MCF 10A (cell line): Measurements from ENCODE around the gene NOP10. TPM values are rescaled to one million over a fixed set of nuclear protein-coding genes. Genes with fewer than 3 reads are reported as not detected.

ENCODE experiments used
- BruUV-seq: library from RNA; stranded (reverse); fragments of 400-500 nt; replicated peaks from 2 replicates; lab custom pipeline; 2021; lab: Mats Ljungman, UMichigan
- CTCF ChIA-PET: fragments of 300-600 bp; sonication (Branson Sonifier 250); formaldehyde crosslinking; extraction: SDS; loops from one replicate; lab custom pipeline; 2021; ENCODE audit warnings: antibody characterized with exemption, inconsistent platforms; lab: Yijun Ruan, JAX
- POLR2A ChIA-PET: fragments of 300-600, 350-650 bp; sonication (Branson Sonifier 250); formaldehyde crosslinking; extraction: SDS; loops from one replicate; lab custom pipeline; 2020; ENCODE audit warnings: antibody characterized with exemption, inconsistent platforms; lab: Yijun Ruan, JAX
- DNase-seq: peaks from one replicate; pipeline ENCODE4 v3.0.0-alpha.2; 2018; ENCODE audit not compliant: unreplicated experiment
- H3K27ac Mint-ChIP-seq: one replicate; pipeline ENCODE4 v1.8.0; 2022; ENCODE audit warnings: mild to moderate bottlenecking, low read depth, mixed read lengths; ENCODE audit not compliant: unreplicated experiment
- H3K27me3 Mint-ChIP-seq: one replicate; pipeline ENCODE4 v1.8.0; 2022; ENCODE audit warnings: mixed read lengths; ENCODE audit not compliant: insufficient read depth, unreplicated experiment
- H3K36me3 Mint-ChIP-seq: one replicate; pipeline ENCODE4 v1.8.0; 2022; ENCODE audit warnings: mild to moderate bottlenecking, moderate library complexity, mixed read lengths; ENCODE audit not compliant: insufficient read depth, unreplicated experiment
- H3K4me1 Mint-ChIP-seq: one replicate; pipeline ENCODE4 v1.8.0; 2022; ENCODE audit warnings: mixed read lengths; ENCODE audit not compliant: insufficient read depth, unreplicated experiment
- H3K4me3 Mint-ChIP-seq: one replicate; pipeline ENCODE4 v1.8.0; 2022; ENCODE audit warnings: mild to moderate bottlenecking, moderate library complexity, mixed read lengths; ENCODE audit not compliant: unreplicated experiment
- H3K9me3 Mint-ChIP-seq: one replicate; pipeline ENCODE4 v1.8.0; 2022; ENCODE audit warnings: mixed read lengths; ENCODE audit not compliant: unreplicated experiment
- CTCF ChIP-seq: fragments of 200-600 bp; IDR thresholded peaks from one replicate; pipeline ENCODE4 v1.8.0; 2022; ENCODE audit warnings: antibody characterized with exemption, mild to moderate bottlenecking; ENCODE audit not compliant: unreplicated experiment
- intact Hi-C: fragments of 100-400 bp; cut with micrococcal nuclease; formaldehyde crosslinking; loops from 2 replicates; pipeline ENCODE4 v1.14.1; 2022
- total RNA-seq: library from RNA; stranded (reverse); gene quantifications from 2 replicates; pipeline ENCODE4 v1.2.3, GENCODE V29; 2022

NOP10 gene
- total RNA-seq, 1 experiment from 2014 or later, result 187 TPM

- DNase-seq, result no peak
- H3K9me3 Mint-ChIP-seq, result no peaks in the 10 kb centered on the region
- H3K36me3 Mint-ChIP-seq, result peaks cover 6% of the 10 kb centered on the region
- peaks cover 27% of the 10 kb centered on the region for H3K4me1 Mint-ChIP-seq
- ChIA-PET CTCF (interaction anchor here (1.5 kb wide), 1 partner anchor 14 kb away, joined by 4 read pairs; no protein-coding TSS in a partner anchor), POLR2A (interaction anchor here (2.2 kb wide), 1 partner anchor 14 kb away, joined by 9 read pairs; no protein-coding TSS in a partner anchor)
- H3K4me3 Mint-ChIP-seq, result no peak overlapping the region
- no peak overlapping the region for H3K27ac Mint-ChIP-seq
- no TSS peak for BruUV-seq
- no peaks in the 10 kb centered on the region for H3K27me3 Mint-ChIP-seq
- no peak for TF ChIP-seq CTCF
- intact Hi-C loops, result no loop called here
Observed at GRCh38 chr15:34332553-34333120, 10.3 kb downstream of the NOP10 start.

- H3K27ac Mint-ChIP-seq, result no peak overlapping the region
- no TSS peak for BruUV-seq
Observed at GRCh38 chr15:34331809-34332208, 11.1 kb downstream of the NOP10 start.

GRCh38 chr15:34330279-34330678 is 12.7 kb downstream of the NOP10 start:
- CTCF ChIA-PET, result interaction anchor here (1.1 to 1.8 kb wide), 2 partner anchors 13 to 38 kb away, joined by 7 to 9 read pairs; partner anchors contain the start of genes NOP10 and NUTM1
- POLR2A ChIA-PET, result interaction anchor here (0.9 to 4.4 kb wide), 3 partner anchors 7 to 12 kb away, joined by 3 to 40 read pairs (median 32); partner anchors contain the start of gene SLC12A6
- Mint-ChIP-seq H3K27me3 (no peaks in the 10 kb centered on the region), H3K36me3 (peaks cover 6% of the 10 kb centered on the region), H3K27ac (no peak overlapping the region), H3K9me3 (no peaks in the 10 kb centered on the region), H3K4me3 (no peak overlapping the region), H3K4me1 (peaks cover 8% of the 10 kb centered on the region)
- TF ChIP-seq CTCF, result no peak
- intact Hi-C loops, result no loop called here
- no peak for DNase-seq
- no TSS peak for BruUV-seq

More at GRCh38 chr15:34331809-34332208, 11.1 kb downstream of the NOP10 start:
- Mint-ChIP-seq H3K27me3 (no peaks in the 10 kb centered on the region), H3K9me3 (no peaks in the 10 kb centered on the region), H3K36me3 (peaks cover 6% of the 10 kb centered on the region), H3K4me3 (no peak overlapping the region), H3K4me1 (peaks cover 23% of the 10 kb centered on the region)
- ChIA-PET CTCF (interaction anchor here (1.5 kb wide), 1 partner anchor 13 kb away, joined by 4 read pairs; no protein-coding TSS in a partner anchor), POLR2A (no interaction called here)
- no peak for TF ChIP-seq CTCF
- intact Hi-C loops, result no loop called here
- DNase-seq, result no peak

- peaks cover 3% of the 10 kb centered on the region for H3K4me1 Mint-ChIP-seq
- intact Hi-C loops, result no loop called here
- H3K4me3 Mint-ChIP-seq, result no peak overlapping the region
- no peaks in the 10 kb centered on the region for H3K27me3 Mint-ChIP-seq
- no TSS peak for BruUV-seq
- CTCF ChIA-PET, result interaction anchor here (0.5 to 2.4 kb wide), 6 partner anchors 9 to 219 kb away, joined by 3 to 7 read pairs (median 3); partner anchors contain the start of genes LPCAT4, NOP10 and NUTM1
- TF ChIP-seq CTCF, result no peak
- H3K36me3 Mint-ChIP-seq, result peaks cover 6% of the 10 kb centered on the region
- DNase-seq, result no peak
- H3K27ac Mint-ChIP-seq, result no peak overlapping the region
- POLR2A ChIA-PET, result interaction anchor here (0.6 to 4.4 kb wide), 3 partner anchors 8 to 1299 kb away, joined by 3 to 40 read pairs (median 32); partner anchors contain the start of gene SLC12A6
- H3K9me3 Mint-ChIP-seq, result no peaks in the 10 kb centered on the region
Observed at GRCh38 chr15:34329006-34329405, 13.9 kb downstream of the NOP10 start.
